Measurements from ENCODE around the gene FAM90A26.
A peak's percentile ranks its signal among the peaks of the same experiment; 100 is the strongest.
"Not testable (repeated sequence)": the region's sequence is repeated elsewhere in the genome, so short reads cannot be mapped to it uniquely, and the experiment has no call there.

Gene FAM90A26

DNA sequence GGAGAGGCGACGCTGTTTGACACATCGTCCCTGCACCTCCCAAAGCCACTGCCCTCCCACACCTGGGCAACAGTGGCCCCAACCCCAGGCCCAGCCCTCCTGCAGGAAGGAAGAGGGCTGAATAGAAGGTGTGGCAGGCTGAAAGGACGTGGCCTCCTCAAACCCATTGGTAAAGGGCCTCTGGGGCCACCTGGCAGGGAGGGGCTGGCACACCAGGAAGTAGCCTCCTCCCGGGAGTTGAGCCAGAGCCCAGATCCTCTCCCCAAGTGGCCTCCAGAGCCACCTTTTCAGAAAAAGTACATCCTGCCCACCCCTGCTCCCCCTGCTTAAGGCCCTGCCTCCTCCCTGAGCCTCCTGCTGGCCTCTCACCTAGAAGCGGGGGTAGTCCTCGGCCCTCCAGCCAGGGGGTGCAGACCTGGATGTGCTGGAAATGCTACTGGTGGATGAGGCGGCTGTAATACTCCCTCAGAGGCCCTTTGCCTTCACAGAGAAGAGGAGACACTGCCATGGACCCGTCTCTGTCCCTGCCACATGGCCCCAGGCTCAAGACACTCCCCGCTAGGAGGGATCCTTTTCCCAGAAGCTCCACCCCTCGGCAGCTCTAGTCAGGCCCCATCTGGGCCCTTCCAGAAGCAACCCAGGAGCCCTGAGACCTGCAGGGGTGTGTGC, at the start of gene FAM90A26:
Gene FAM90A26, plus strand, starts transcription at position 619 of the 669 bp plus-strand sequence. CDS start 2,764 bp downstream, outside the sequence.
- DNase-seq, result not testable (repeated sequence)

DNA sequence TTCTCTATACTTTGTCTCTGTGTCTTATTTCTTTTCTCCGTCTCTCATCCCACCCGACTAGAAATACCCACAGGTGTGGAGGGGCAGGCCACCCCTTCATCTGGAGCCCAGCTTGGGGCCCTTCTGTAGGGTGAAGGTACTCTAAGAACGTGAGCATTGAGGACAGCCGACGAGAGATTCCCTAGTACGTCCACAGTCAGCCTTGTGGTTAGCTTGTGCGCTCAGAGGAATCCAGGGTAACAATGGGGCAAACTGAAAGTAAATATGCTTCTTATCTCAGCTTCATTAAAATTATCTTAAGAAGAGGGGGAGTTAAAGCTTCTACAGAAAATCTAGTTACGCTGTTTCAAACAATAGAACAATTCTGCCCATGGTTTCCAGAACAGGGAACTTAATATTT, 47.5 kb upstream of the FAM90A26 start:
- not testable (repeated sequence) for DNase-seq

DNA sequence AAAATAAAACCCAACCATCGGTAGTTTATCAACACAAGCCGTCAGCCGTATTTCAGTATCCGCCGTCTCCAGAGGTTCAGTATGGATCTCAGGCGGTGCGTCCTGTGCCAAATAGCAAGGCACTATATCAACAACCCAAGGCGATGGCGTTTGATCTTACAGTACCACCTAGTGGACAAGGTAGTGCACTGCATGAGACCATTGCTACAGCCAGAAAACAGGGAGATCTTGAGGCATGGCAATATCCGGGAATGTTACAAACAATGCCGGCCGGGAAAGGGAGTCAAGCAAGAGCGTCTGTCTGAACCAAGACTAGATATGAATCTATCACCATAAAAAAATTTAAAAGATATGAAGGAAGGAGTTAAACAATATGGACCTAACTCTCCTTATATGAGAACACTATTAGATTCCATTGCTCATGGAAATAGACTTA, 46.6 kb upstream of the FAM90A26 start:
- DNase-seq, result not testable (repeated sequence)

DNA sequence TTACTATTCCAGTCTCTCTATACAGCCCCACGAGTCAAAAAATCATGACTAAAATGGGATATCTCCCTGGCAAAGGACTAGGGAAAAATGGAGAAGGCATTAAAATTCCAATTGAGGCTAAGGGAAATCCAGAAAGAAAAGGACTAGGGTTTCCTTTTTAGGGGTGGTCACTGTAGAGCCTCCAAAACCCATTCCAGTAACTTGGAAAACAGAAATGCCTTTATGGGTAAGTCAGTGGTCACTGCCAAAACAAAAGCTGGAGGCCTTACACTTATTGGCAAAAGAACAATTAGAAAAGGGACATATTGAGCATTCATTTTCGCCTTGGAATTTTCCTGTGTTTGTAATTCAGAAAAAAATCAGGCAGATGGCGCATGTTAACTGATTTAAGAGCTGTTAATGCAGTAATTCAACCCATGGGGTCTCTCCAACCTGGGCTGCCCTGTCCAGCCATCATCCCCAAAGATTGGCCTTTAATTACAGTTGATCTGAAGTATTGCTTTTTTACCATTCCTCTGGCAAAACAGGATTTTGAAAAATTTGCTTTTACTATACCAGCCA, 44.5 kb upstream of the FAM90A26 start:
- not testable (repeated sequence) for DNase-seq

GRCh38 chr4:9131420-9131819, 38.8 kb upstream of the FAM90A26 start:
- not testable (repeated sequence) for DNase-seq

DNA sequence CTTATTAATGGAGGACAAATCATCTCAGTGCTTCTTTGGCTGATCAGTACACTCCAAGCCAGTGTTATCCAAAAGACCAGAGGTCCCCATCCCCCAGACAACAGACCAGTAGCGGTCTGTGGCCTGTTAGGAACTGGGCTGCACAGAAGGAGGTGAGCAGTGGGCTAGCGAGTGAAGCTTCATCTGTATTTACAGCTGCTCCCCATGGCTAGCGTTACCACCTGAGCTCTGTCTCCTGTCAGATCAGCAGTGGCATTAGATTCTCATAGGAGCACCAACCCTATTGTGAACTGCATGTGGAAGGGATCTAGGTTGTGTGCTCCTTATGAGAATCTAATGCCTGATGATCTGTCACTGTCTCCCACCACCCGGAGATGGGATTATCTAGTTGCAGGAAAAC, 37.4 kb upstream of the FAM90A26 start:
- DNase-seq, result not testable (repeated sequence)

- DNase-seq, result not testable (repeated sequence)
These were observed 36.2 kb upstream of the FAM90A26 start for GRCh38 chr4:9134011-9134410.

DNA sequence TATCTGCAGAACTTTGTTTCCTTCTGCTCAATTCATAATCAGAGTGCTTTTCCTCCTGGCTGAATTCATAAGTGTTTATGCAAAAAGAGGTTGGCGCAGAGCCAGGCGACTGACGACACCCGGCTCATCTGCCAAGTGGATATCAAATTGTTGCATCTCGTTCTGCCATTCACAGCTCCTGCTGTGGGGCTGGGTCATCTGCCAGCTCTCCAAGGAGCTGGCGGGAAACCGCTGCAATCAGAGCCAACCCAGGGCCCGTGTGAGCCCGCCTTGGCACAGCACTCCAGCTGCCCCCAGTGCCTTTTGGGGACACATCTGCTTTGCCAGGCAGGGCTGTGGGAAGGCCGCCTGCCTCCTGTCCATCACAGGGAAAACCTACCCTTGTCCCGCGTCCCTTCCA, 35.7 kb upstream of the FAM90A26 start:
- DNase-seq, result not testable (repeated sequence)

GRCh38 chr4:9141050-9141449, 29.2 kb upstream of the FAM90A26 start:
- DNase-seq, result not testable (repeated sequence)

GRCh38 chr4:9142786-9143185, 27.4 kb upstream of the FAM90A26 start:
- DNase-seq, result not testable (repeated sequence)

DNA sequence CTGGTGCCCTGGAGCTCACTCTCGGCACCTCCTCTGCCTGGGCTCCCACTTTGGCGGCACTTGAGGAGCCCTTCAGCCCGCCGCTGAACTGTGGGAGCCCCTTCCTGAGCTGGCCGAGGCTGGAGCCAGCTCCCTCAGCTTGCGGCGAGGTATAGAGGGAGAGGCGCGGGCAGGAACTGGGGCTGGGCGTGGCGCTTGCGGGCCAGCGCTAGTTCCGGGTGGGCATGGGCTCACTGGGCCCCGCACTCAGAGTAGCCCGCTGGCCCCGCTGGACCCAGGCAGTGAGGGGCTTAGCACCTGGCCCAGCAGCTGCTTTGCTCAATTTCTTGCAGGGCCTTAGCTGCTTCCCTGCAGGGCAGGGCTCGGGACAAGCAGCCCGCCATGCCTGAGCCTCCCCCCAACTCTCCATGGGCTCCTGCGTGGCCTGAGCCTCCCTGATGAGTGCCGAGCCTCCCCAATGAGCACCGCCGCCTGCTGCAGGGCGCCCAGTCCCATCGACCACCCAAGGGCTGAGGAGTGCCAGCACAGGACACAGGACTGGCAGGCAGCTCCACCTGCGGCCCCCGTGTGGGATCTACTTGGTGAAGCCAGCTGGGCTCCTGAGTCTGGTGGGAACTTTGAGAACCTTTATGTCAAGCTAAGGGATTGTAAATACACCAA, 26.7 kb upstream of the FAM90A26 start:
- DNase-seq, result no peak

DNA sequence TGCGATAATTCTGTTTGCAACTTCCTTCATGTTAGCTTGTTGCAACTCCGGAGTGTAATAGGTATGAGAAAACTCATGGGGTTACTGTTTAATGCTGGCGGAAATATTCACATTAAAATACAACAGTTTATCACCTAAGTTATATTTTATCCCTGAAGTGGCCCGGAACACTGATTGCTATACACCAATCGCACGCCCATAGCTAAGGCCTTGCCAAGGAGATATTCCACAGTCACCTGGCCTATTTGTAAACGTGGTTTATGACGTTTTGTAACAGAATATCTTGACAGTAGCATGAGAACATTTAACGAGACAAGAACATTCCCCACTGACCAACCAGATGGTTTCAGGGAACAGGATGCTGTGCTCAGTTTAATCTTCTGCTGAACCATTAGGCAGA, 23.2 kb upstream of the FAM90A26 start:
- no peak for DNase-seq

DNA sequence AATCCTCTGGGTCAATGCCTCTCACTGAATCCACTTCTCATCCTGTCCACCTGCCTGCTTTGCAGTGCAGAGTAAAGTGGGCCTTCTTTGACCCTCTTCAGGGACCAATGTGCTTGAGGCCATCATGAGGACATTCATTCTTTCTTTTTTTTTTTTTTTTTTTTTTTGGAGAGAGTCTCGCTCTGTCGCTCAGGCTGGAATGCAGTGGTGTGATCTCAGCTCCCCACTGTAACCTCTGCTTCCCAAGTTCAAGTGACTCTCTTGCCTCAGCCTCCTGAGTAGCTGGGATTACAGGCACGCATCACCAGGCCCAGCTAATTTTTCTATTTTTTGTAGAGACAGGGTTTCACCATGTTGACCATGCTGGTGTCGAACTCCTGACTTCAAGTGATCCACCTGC, 22.8 kb upstream of the FAM90A26 start:
- DNase-seq, result not testable (repeated sequence)

GRCh38 chr4:9148611-9149409, 21.4 kb upstream of the FAM90A26 start:
- DNase-seq, result not testable (repeated sequence)

DNA sequence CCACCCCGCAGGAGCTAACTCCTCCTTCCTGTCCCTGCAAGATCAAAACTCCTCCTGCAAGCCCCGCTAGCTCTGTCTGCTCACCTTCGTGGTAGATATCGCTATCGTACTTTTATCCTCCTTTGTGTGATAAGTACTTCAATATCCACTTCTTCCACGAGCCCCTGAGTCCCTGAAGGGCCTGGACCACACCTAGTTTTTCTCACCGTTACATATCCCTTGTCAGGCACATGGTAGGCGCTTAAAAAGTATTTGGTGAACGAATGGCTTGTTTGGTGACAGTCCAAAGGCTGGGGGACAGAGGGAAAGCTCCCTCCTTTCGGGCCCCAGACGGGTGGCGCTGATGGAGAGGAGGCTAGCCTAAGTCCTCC, 18.4 kb upstream of the FAM90A26 start:
- not testable (repeated sequence) for DNase-seq

- peak; percentile 97 for DNase-seq
These were observed 17.8 kb upstream of the FAM90A26 start for GRCh38 chr4:9152180-9153007.

GRCh38 chr4:9153008-9153570, 17.1 kb upstream of the FAM90A26 start:
- DNase-seq, result peak; percentile 95

DNA sequence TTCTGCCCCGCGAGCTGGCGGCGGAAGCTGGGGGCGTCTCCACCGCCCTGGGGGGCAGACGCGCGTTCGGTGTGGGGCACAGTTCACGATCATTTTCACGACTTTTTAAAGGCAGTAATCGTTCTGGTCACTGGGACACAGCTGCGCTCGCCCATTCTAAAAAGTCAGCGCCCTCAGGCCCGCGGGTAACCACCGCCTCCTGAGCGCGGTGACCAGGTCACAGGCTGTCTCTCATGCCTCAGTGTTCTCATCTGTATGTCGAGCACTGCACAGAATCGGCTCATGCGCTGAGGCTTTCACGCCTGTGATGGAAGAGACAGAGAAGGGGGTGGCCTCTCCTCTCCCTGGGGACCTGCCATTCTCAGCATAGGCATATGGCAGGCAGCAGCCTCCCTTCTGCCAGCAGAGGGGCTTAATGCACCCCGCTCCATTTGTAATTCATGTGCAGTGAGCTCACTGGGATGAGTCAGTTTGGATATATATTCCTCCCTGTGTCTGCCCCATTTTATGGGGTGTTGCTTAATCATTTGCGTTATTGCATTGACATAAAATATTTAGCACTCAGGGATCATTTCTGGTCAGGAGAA, 16.5 kb upstream of the FAM90A26 start:
- not testable (repeated sequence) for DNase-seq

- not testable (repeated sequence) for DNase-seq
These were observed 14.9 kb upstream of the FAM90A26 start for GRCh38 chr4:9155101-9155886.

DNA sequence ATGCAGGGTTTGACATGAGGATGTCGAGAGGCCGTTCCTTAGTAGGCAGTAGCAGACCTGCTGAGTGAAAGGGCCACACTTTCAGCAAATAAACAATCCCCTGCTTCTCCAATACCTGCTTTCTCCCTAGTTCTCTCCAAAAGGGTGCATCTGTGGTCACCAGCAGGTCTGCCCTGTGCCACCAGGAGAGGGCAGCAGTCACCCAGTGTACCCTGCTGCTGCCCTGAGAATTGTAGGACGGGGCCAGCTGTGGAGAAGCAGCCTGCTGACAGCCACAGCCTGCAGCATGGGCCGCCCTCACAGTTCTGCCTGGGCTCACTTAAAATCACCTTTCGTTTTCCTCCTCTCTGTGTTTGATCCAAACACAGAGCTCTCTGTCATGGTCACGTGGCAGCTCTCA, 11.8 kb upstream of the FAM90A26 start:
- DNase-seq, result not testable (repeated sequence)

DNA sequence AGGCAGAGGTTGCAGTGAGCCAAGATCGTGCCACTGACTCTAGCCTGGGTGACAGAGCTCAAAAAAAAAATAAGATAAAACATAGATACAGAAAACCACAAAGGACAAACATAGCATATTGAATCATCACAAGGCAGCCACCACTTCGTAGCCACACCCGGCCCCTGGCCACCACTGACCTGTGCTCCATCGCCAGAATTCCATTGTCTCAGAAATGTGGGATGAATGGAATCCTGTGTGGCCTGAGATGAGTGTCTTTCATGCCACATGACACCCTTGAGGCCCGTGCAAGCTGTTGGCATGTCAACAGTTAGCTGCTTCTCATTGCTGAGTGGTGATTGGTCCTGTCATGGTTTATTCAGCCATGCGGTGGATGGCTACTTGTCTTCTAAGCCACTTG, 10.2 kb upstream of the FAM90A26 start:
- DNase-seq, result not testable (repeated sequence)
